ENCODE measurements around the gene LRTM2. TPM values are rescaled to one million over a fixed set of nuclear protein-coding genes. Genes with fewer than 3 reads are reported as not detected.

Gene LRTM2
- total and polyA plus RNA-seq, 2 experiments from 2014 or later = not detected

GRCh38 chr12:1880876-1881275, 60.5 kb downstream of the LRTM2 start:
- no peak overlapping the region for H2AFZ ChIP-seq
- H3K9me3 ChIP-seq (ENCODE audit: low read depth) = no peaks in the 10 kb centered on the region
- no peaks in the 10 kb centered on the region for H3K27me3 ChIP-seq
- H3K4me2 ChIP-seq = no peak overlapping the region
- no peak for DNase-seq (ENCODE audit: low spot score)
- H3K79me2 ChIP-seq = no peaks in the 10 kb centered on the region
- no peaks in the 10 kb centered on the region for H3K9me2 ChIP-seq (replicated peaks; ENCODE audit: insufficient read depth)
- H3K4me1 ChIP-seq (ENCODE audit: insufficient read depth) = peaks cover 4% of the 10 kb centered on the region
- H4K20me1 ChIP-seq (ENCODE audit: insufficient read depth, poor library complexity, severe bottlenecking) = no peaks in the 10 kb centered on the region
- WGBS (ENCODE audit: low lambda C conversion rate, missing lambda C conversion rate) = 96% methylated on average over 7 of the region's 7 CpGs
- H3K27ac ChIP-seq = no peak overlapping the region
- TF ChIP-seq, protein P1, sequence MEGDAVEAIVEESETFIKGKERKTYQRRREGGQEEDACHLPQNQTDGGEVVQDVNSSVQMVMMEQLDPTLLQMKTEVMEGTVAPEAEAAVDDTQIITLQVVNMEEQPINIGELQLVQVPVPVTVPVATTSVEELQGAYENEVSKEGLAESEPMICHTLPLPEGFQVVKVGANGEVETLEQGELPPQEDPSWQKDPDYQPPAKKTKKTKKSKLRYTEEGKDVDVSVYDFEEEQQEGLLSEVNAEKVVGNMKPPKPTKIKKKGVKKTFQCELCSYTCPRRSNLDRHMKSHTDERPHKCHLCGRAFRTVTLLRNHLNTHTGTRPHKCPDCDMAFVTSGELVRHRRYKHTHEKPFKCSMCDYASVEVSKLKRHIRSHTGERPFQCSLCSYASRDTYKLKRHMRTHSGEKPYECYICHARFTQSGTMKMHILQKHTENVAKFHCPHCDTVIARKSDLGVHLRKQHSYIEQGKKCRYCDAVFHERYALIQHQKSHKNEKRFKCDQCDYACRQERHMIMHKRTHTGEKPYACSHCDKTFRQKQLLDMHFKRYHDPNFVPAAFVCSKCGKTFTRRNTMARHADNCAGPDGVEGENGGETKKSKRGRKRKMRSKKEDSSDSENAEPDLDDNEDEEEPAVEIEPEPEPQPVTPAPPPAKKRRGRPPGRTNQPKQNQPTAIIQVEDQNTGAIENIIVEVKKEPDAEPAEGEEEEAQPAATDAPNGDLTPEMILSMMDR (IDR thresholded peaks at IDR 0.05; ENCODE audit: poor library complexity) = no peak
- TF ChIP-seq EZH2 (IDR thresholded peaks at IDR 0.05; ENCODE audit: borderline replicate concordance) (no peak), EZH2phosphoT487 (IDR thresholded peaks at IDR 0.05; ENCODE audit: low read depth, severe bottlenecking, unreplicated experiment) (no peak)
- H3K4me3 ChIP-seq = no peak overlapping the region
- no peaks in the 10 kb centered on the region for H3K36me3 ChIP-seq (replicated peaks; ENCODE audit: insufficient read depth, low read depth)

DNA sequence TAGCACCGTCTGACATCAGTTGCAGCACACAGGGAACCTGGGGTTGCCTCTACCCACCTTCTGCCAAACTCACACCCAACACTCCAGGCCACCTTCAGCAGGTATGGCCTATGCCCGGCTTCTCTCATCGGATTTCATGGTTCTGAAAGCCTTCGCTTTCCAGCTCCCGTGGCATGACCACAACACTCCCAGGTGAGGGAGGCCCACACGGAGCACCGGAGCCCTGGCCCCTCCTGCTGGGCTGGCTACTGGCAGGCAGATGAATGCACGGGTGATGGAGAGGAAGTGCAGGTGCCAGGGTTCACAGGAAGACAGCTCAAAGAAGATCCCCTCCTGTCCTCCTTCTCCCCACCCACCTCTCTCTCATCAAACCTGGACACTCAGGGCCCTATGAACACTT, 60.9 kb downstream of the LRTM2 start:
- Histone ChIP-seq H3K36me3 (replicated peaks; ENCODE audit: insufficient read depth, low read depth) (no peaks in the 10 kb centered on the region), H3K27me3 (no peaks in the 10 kb centered on the region), H4K20me1 (ENCODE audit: insufficient read depth, poor library complexity, severe bottlenecking) (no peaks in the 10 kb centered on the region), H3K4me3 (no peak overlapping the region), H3K27ac (no peak overlapping the region), H3K9me3 (ENCODE audit: low read depth) (no peaks in the 10 kb centered on the region), H3K4me1 (ENCODE audit: insufficient read depth) (peaks cover 4% of the 10 kb centered on the region), H2AFZ (no peak overlapping the region), H3K9me2 (replicated peaks; ENCODE audit: insufficient read depth) (no peaks in the 10 kb centered on the region), H3K4me2 (no peak overlapping the region), H3K79me2 (no peaks in the 10 kb centered on the region)
- TF ChIP-seq EZH2 (IDR thresholded peaks at IDR 0.05; ENCODE audit: borderline replicate concordance) (no peak), EZH2phosphoT487 (IDR thresholded peaks at IDR 0.05; ENCODE audit: low read depth, severe bottlenecking, unreplicated experiment) (no peak)
- TF ChIP-seq, protein P1 (IDR thresholded peaks at IDR 0.05; ENCODE audit: poor library complexity) = no peak
- 92% methylated on average over 8 of the region's 8 CpGs for WGBS (ENCODE audit: low lambda C conversion rate, missing lambda C conversion rate)
- no peak for DNase-seq (ENCODE audit: low spot score)

GRCh38 chr12:1881936-1882335, 61.6 kb downstream of the LRTM2 start:
- Histone ChIP-seq H3K36me3 (replicated peaks; ENCODE audit: insufficient read depth, low read depth) (no peaks in the 10 kb centered on the region), H3K27me3 (no peaks in the 10 kb centered on the region), H3K9me2 (replicated peaks; ENCODE audit: insufficient read depth) (no peaks in the 10 kb centered on the region), H3K79me2 (no peaks in the 10 kb centered on the region), H3K27ac (no peak overlapping the region), H3K4me1 (ENCODE audit: insufficient read depth) (peaks cover 4% of the 10 kb centered on the region), H3K9me3 (ENCODE audit: low read depth) (no peaks in the 10 kb centered on the region), H3K4me3 (no peak overlapping the region), H4K20me1 (ENCODE audit: insufficient read depth, poor library complexity, severe bottlenecking) (no peaks in the 10 kb centered on the region), H3K4me2 (no peak overlapping the region), H2AFZ (no peak overlapping the region)
- no peak for DNase-seq (ENCODE audit: low spot score)
- WGBS (ENCODE audit: low lambda C conversion rate, missing lambda C conversion rate) = 90% methylated on average over 3 of the region's 3 CpGs
- TF ChIP-seq EZH2phosphoT487 (IDR thresholded peaks at IDR 0.05; ENCODE audit: low read depth, severe bottlenecking, unreplicated experiment) (no peak), EZH2 (IDR thresholded peaks at IDR 0.05; ENCODE audit: borderline replicate concordance) (no peak)
- TF ChIP-seq, protein P1 (IDR thresholded peaks at IDR 0.05; ENCODE audit: poor library complexity) = no peak

DNA sequence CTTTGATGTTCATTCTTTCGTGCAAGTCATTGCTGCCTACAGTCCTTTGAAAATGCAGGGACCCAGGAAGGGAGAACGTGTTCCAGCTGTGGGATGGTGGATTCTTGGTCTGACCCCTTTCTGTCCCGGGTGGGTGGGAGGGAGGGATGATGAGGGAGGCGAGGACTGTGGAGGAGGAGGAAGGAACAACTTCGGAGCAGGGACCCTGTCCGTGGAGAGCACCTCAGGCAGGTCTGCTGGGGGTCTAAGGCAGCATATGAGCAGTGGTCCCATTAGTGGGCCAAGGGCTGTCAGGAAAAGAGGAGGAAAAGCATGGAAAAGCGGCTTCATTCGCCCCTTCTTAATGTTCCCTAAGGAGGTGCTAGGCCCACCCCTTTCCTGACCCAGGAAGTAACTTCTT, 62.0 kb downstream of the LRTM2 start:
- Histone ChIP-seq H2AFZ (no peak overlapping the region), H3K27ac (no peak overlapping the region), H4K20me1 (ENCODE audit: insufficient read depth, poor library complexity, severe bottlenecking) (no peaks in the 10 kb centered on the region), H3K36me3 (replicated peaks; ENCODE audit: insufficient read depth, low read depth) (no peaks in the 10 kb centered on the region), H3K9me3 (ENCODE audit: low read depth) (no peaks in the 10 kb centered on the region), H3K4me2 (no peak overlapping the region), H3K27me3 (no peaks in the 10 kb centered on the region), H3K4me1 (ENCODE audit: insufficient read depth) (peaks cover 4% of the 10 kb centered on the region), H3K9me2 (replicated peaks; ENCODE audit: insufficient read depth) (no peaks in the 10 kb centered on the region), H3K4me3 (no peak overlapping the region), H3K79me2 (no peaks in the 10 kb centered on the region)
- no peak for DNase-seq (ENCODE audit: low spot score)
- WGBS (ENCODE audit: low lambda C conversion rate, missing lambda C conversion rate) = 86% methylated on average over 6 of the region's 8 CpGs
- TF ChIP-seq EZH2phosphoT487 (IDR thresholded peaks at IDR 0.05; ENCODE audit: low read depth, severe bottlenecking, unreplicated experiment) (no peak), EZH2 (IDR thresholded peaks at IDR 0.05; ENCODE audit: borderline replicate concordance) (no peak)
- TF ChIP-seq, protein P1 (IDR thresholded peaks at IDR 0.05; ENCODE audit: poor library complexity) = no peak
